Endodermal cell (in vitro differentiated cells): ENCODE measurements around the gene TRPM3. TPM values are rescaled to one million over a fixed set of nuclear protein-coding genes. Genes with fewer than 3 reads are reported as not detected.

Experiments
- DNase-seq: peaks from one replicate; pipeline ENCODE4 v3.0.0-alpha.2; 2017
- H3K27ac ChIP-seq: 2 replicates; pipeline ENCODE4 v1.5.1; 2013; ENCODE audit warnings: mild to moderate bottlenecking, low read depth, low read length, moderate library complexity
- H3K27me3 ChIP-seq: 2 replicates; pipeline ENCODE4 v1.6.1; 2013; ENCODE audit warnings: mild to moderate bottlenecking, low read length, moderate library complexity; ENCODE audit not compliant: insufficient read depth, control insufficient read depth, poor library complexity, severe bottlenecking
- H3K36me3 ChIP-seq: 2 replicates; pipeline ENCODE4 v1.7.0; 2013; ENCODE audit warnings: mild to moderate bottlenecking, low read length, moderate library complexity; ENCODE audit not compliant: control insufficient read depth, insufficient read depth
- H3K4me1 ChIP-seq: one replicate; pipeline ENCODE4 v1.7.0; 2013; ENCODE audit warnings: low read length; ENCODE audit not compliant: control insufficient read depth, insufficient read depth
- H3K4me3 ChIP-seq: 2 replicates; pipeline ENCODE4 v1.5.1; 2013; ENCODE audit warnings: mild to moderate bottlenecking, low read length, moderate library complexity
- H3K9ac ChIP-seq: 2 replicates; pipeline ENCODE4 v1.6.1; 2013; ENCODE audit warnings: mild to moderate bottlenecking, low read length, moderate library complexity; ENCODE audit not compliant: poor library complexity, severe bottlenecking; ENCODE audit errors: extremely low read depth
- H3K9me3 ChIP-seq: 2 replicates; pipeline ENCODE4 v1.6.1; 2013; ENCODE audit warnings: mild to moderate bottlenecking, low read length, moderate library complexity; ENCODE audit not compliant: control insufficient read depth
- H3K27ac Mint-ChIP-seq: 2 replicates; pipeline ENCODE4 v1.8.0; 2020; ENCODE audit warnings: mixed read lengths
- H3K27me3 Mint-ChIP-seq: 2 replicates; pipeline ENCODE4 v1.8.0; 2021; ENCODE audit warnings: mild to moderate bottlenecking, mixed read lengths; ENCODE audit not compliant: insufficient read depth
- H3K36me3 Mint-ChIP-seq: 2 replicates; pipeline ENCODE4 v1.8.0; 2020; ENCODE audit warnings: low read depth, mixed read lengths
- H3K4me1 Mint-ChIP-seq: 2 replicates; pipeline ENCODE4 v1.8.0; 2020; ENCODE audit warnings: mixed read lengths
- H3K4me3 Mint-ChIP-seq: 2 replicates; pipeline ENCODE4 v1.8.0; 2020; ENCODE audit warnings: mild to moderate bottlenecking, moderate library complexity, mixed read lengths
- H3K9me3 Mint-ChIP-seq: 2 replicates; pipeline ENCODE4 v1.8.0; 2020; ENCODE audit warnings: mild to moderate bottlenecking, mixed read lengths
- WGBS, 2 experiments: methylation state at CpG; one replicate each; pipeline versions ENCODE4 v1.1.5 to v1.1.7; 2013; ENCODE audit warnings: missing lambda C conversion rate in 2 of 2, mixed read lengths in 1 of 2; ENCODE audit not compliant: insufficient coverage in 1 of 2, insufficient read length in 1 of 2; 5-methylcytosine and 5-hydroxymethylcytosine counted together
- total RNA-seq, 2 donors: library from RNA; stranded (reverse); fragmentation: NEBNext Ultra II Directional in 1 of 2; extraction: Animal tissue kit (Norgen Biotek cat#: 25700) in 1 of 2; gene quantifications; 2 replicates in 1 of 2; 3 replicates in 1 of 2; pipeline ENCODE4 v1.2.1, GENCODE V29; 2021
- TF ChIP-seq, protein P1 (sequence below): fragments of 200-600 bp; sonication (generic); conservative IDR thresholded peaks from 2 replicates; pipeline ENCODE4 v1.5.0; 2021; ENCODE audit warnings: antibody characterized with exemption, mild to moderate bottlenecking

TRPM3 gene
- total RNA-seq, 2 donors from 2014 or later = 1.8 to 2.5 TPM

DNA sequence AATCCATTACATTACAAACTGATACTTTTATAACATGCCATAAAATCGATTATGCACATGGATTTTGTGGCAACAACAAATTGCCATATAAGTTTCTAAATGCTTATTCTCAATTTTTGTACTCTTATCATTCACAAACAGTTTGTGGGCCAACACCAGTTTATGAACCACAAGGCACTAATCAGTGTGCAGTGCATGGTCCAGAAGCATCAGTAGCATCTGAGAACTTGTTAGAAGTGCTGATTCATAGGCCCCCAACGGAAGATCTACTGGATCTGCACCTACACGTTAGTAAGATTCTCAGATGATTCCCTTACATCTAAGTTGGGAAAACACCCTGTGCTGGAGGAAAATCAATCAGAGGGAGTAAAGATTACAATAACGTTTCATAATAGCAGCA, 242.8 kb downstream of the TRPM3 start:
- WGBS, 2 experiments = 79 to 93% methylated on average over 2 to 4 of the region's 4 CpGs
- Mint-ChIP-seq H3K4me3 (no peak overlapping the region), H3K9me3 (no peaks in the 10 kb centered on the region), H3K27ac (no peak overlapping the region), H3K27me3 (peaks cover 9% of the 10 kb centered on the region), H3K4me1 (peaks cover 15% of the 10 kb centered on the region), H3K36me3 (no peaks in the 10 kb centered on the region)
- Histone ChIP-seq H3K36me3 (no peaks in the 10 kb centered on the region), H3K9ac (no peak overlapping the region), H3K27me3 (peaks cover 29% of the 10 kb centered on the region), H3K9me3 (no peaks in the 10 kb centered on the region), H3K27ac (no peak overlapping the region), H3K4me1 (no peaks in the 10 kb centered on the region), H3K4me3 (no peak overlapping the region)
- TF ChIP-seq, protein P1, sequence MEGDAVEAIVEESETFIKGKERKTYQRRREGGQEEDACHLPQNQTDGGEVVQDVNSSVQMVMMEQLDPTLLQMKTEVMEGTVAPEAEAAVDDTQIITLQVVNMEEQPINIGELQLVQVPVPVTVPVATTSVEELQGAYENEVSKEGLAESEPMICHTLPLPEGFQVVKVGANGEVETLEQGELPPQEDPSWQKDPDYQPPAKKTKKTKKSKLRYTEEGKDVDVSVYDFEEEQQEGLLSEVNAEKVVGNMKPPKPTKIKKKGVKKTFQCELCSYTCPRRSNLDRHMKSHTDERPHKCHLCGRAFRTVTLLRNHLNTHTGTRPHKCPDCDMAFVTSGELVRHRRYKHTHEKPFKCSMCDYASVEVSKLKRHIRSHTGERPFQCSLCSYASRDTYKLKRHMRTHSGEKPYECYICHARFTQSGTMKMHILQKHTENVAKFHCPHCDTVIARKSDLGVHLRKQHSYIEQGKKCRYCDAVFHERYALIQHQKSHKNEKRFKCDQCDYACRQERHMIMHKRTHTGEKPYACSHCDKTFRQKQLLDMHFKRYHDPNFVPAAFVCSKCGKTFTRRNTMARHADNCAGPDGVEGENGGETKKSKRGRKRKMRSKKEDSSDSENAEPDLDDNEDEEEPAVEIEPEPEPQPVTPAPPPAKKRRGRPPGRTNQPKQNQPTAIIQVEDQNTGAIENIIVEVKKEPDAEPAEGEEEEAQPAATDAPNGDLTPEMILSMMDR = no peak
- no peak for DNase-seq

DNA sequence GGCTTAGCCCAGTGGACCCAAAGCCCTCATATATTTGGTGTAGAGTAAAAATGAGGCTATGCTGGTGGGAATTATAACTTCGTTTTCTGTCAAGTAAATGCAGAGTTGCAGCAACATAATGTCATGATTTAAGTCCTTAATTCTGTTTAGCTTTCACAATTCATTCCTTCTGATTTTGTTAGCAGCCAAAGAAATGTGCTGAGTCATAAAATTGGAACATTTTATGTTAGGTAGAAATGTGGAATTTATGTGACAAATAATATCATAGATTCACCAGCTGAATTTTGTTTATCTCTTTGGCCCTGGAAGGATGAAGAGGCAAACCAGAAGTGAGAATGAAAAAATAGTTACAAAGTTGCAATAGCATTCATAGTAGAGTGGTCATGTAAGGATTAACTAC, 247.0 kb downstream of the TRPM3 start:
- no peak for DNase-seq
- H3K4me3 ChIP-seq = no peak overlapping the region
- WGBS, 2 experiments = 95 to 100% methylated on average over 1 of the region's 1 CpG
- H3K36me3 Mint-ChIP-seq = no peaks in the 10 kb centered on the region
- H3K4me1 ChIP-seq = no peaks in the 10 kb centered on the region
- no peaks in the 10 kb centered on the region for H3K36me3 ChIP-seq
- TF ChIP-seq, protein P1 = no peak
- H3K9me3 ChIP-seq = no peaks in the 10 kb centered on the region
- H3K9me3 Mint-ChIP-seq = no peaks in the 10 kb centered on the region
- H3K4me1 Mint-ChIP-seq = peaks cover 2% of the 10 kb centered on the region
- H3K27ac Mint-ChIP-seq = no peak overlapping the region
- H3K27me3 Mint-ChIP-seq = peaks cover 2% of the 10 kb centered on the region
- no peak overlapping the region for H3K4me3 Mint-ChIP-seq
- no peak overlapping the region for H3K9ac ChIP-seq
- H3K27ac ChIP-seq = no peak overlapping the region
- peaks cover 12% of the 10 kb centered on the region for H3K27me3 ChIP-seq

DNA sequence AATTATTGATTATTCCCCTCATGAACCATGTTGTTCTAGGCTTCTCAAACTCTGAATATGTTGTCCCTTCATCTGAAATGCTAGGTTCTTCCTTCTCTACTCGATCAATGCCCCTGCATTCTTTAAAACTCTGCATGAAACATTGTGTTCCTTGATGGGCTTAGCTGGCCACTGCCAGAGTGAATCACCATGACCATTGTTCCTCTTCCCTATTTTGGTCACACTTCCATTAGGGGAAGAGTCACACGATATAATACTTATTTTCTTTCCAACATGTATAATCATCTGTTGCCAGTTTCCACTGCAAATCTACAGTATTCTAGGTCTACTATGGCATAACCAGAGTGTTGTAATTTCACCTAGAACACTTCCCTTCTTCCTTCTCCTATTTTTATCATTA, 247.9 kb downstream of the TRPM3 start:
- Histone ChIP-seq H3K4me3 (no peak overlapping the region), H3K27ac (no peak overlapping the region), H3K27me3 (peaks cover 2% of the 10 kb centered on the region), H3K36me3 (no peaks in the 10 kb centered on the region), H3K9me3 (no peaks in the 10 kb centered on the region), H3K4me1 (no peaks in the 10 kb centered on the region), H3K9ac (no peak overlapping the region)
- no peak overlapping the region for H3K4me3 Mint-ChIP-seq
- TF ChIP-seq, protein P1 = no peak
- 76 to 78% methylated on average over 2 of the region's 2 CpGs for WGBS, 2 experiments
- peaks cover 8% of the 10 kb centered on the region for H3K4me1 Mint-ChIP-seq
- H3K27ac Mint-ChIP-seq = no peak overlapping the region
- H3K27me3 Mint-ChIP-seq = no peaks in the 10 kb centered on the region
- H3K9me3 Mint-ChIP-seq = no peaks in the 10 kb centered on the region
- H3K36me3 Mint-ChIP-seq = no peaks in the 10 kb centered on the region
- DNase-seq = no peak
